Thymus (tissue), 11 donors: ENCODE results near the gene C18orf32. TPM values are rescaled to one million over a fixed set of nuclear protein-coding genes. Genes with fewer than 3 reads are reported as not detected.

ENCODE experiments used
- DNase-seq, 9 donors: peaks; one replicate each; pipeline ENCODE4 v3.0.0-alpha.2; 2013; ENCODE audit warnings: low spot score in 9 of 9, low read depth in 6 of 9, missing footprints in 1 of 9
- H3K27ac ChIP-seq, 2 donors: one replicate each; pipeline ENCODE4 v1.5.1; 2013; ENCODE audit warnings: control low read depth in 1 of 2, low read depth in 1 of 2, low read length in 1 of 2, mild to moderate bottlenecking in 1 of 2, moderate library complexity in 1 of 2
- H3K27me3 ChIP-seq, 2 donors: one replicate each; pipeline ENCODE4 v1.5.1; 2013; ENCODE audit warnings: low read length in 1 of 2; ENCODE audit not compliant: control insufficient read depth in 2 of 2, insufficient read depth in 1 of 2
- H3K36me3 ChIP-seq, 2 donors: one replicate each; pipeline ENCODE4 v1.5.1; 2013; ENCODE audit warnings: low read length in 1 of 2, mild to moderate bottlenecking in 1 of 2, moderate library complexity in 1 of 2; ENCODE audit not compliant: control insufficient read depth in 2 of 2, insufficient read depth in 2 of 2
- H3K4me1 ChIP-seq, 2 donors: one replicate each; pipeline ENCODE4 v1.5.1; 2013; ENCODE audit warnings: low read length in 2 of 2; ENCODE audit not compliant: control insufficient read depth in 2 of 2, insufficient read depth in 2 of 2
- H3K4me3 ChIP-seq, 2 donors: one replicate each; pipeline ENCODE4 v1.5.1; 2013; ENCODE audit warnings: low read length in 2 of 2, control low read depth in 1 of 2, mild to moderate bottlenecking in 1 of 2
- H3K9me3 ChIP-seq, 2 donors: one replicate each; pipeline ENCODE4 v1.5.1; 2013; ENCODE audit warnings: low read length in 1 of 2, mild to moderate bottlenecking in 1 of 2; ENCODE audit not compliant: control insufficient read depth in 2 of 2, insufficient read depth in 1 of 2
- WGBS: extraction: QIAGEN DNeasy Blood & Tissue Kit; methylation state at CpG from one replicate; pipeline ENCODE4 v1.1.7; 2013; 5-methylcytosine and 5-hydroxymethylcytosine counted together
- polyA plus RNA-seq: library from polyadenylated mRNA; stranded (reverse); fragments of 200-250 nt; gene quantifications from one replicate; pipeline ENCODE4 v1.2.3, GENCODE V29; 2013
- total RNA-seq: library from RNA; stranded (reverse); fragments of 120-200 nt; gene quantifications from one replicate; pipeline ENCODE4 v1.2.4, GENCODE V29; 2013
- donor health status: healthy.

Gene C18orf32
- total and polyA plus RNA-seq, 2 donors: 26.6 to 95.3 TPM

DNA sequence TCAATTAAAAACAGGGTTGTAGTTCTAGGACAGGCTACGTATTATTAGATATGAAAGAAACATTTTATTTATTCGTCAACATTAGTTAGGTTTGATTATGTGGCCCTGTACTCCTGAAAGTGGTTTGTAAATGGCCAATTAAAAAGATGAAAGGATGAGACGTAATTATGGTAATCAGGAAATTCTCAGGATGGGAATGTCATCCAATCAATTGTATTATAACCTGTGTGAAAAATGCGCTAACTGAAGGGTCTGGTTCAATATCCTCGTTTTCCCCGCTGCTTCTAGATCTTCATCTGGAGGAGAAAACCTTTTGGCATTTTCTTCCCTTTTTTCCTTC lies 5.6 kb upstream of the C18orf32 start:
- H3K27me3 ChIP-seq: no peaks in the 10 kb centered on the region
- H3K4me3 ChIP-seq: peak overlapping the region in 1 of 2 donors; percentile 93
- H3K4me1 ChIP-seq: peaks cover 6 to 11% of the 10 kb centered on the region in 2 donors
- 68% methylated on average over 6 of the region's 6 CpGs for WGBS
- no peak overlapping the region for H3K27ac ChIP-seq
- peaks cover 12 to 36% of the 10 kb centered on the region in 2 donors for H3K36me3 ChIP-seq
- no peaks in the 10 kb centered on the region for H3K9me3 ChIP-seq
- DNase-seq: no peak

DNA sequence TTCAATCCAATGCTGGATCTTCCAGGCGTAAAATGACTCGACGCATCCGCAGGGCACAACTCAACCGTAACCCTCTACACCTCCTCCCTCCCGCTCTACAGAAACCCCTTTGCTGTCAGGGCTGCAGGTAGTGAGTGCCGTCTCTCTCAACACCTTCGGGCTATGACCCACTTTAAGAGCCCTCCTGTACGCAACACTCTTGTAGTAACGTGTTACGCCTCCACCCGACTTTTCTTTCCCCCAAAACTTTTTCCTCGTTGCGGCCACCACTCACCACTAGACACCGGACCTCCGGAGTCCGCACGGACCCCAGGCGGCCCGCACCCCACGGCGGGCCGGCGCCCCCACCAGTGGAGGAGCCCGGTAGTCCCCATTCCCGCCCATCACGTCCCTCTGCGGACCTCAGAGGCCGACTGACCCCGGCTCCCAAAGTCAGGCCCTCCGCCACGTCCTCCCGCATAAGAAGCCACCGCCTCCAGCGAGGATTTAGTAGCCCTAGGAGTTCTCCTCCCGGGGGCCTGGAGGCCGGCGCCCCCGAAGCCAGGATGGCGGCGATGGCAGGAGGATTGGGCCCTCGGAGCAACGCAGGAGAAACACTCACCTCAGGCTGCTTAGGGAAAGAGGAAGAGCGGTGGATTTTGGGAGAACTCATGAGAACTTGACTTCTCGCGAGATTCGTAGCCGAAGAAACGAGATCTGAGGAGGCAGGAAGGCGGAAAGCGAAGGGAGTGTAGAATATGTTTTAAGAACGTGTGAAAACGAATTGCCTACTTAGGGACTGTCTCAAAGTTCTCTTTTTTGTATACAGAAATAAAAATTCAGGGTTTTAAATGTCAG lies 5.0 kb upstream of the C18orf32 start, which contains the start of gene RPL17:
TSS of gene RPL17 (minus strand) at position 609 of the 837 bp plus-strand sequence.
- Histone ChIP-seq H3K4me3 (peak within 1 kb of the TSS; percentile 86 to 93), H3K9me3 (no peaks in the 10 kb centered on the region), H3K27me3 (no peaks in the 10 kb centered on the region), H3K36me3 (peaks cover 12 to 40% of the 10 kb centered on the region in 2 donors), H3K27ac (peak within 1 kb of the TSS; percentile 83 to 95), H3K4me1 (peaks cover 10 to 16% of the 10 kb centered on the region in 2 donors)
- DNase-seq: peak; percentile 89 to 99 (median 97)
- under 1% methylated on average over 53 of the region's 53 CpGs for WGBS

DNA sequence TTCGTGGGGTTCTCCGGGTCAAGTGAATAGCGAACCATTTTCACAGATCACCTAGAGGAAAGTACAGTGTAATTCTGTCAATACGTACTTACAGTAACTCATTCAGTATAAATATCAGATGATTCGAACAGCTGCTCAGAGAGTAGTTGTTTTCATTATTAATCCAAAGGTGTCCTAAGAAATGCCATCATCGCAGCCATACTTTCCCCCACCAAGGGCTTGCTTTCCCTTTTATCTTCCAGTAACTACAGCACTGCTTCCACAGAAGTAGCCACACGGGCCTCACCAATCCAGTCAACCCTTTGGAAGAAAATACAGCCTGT lies 4.5 kb upstream of the C18orf32 start:
- DNase-seq: no peak

DNA sequence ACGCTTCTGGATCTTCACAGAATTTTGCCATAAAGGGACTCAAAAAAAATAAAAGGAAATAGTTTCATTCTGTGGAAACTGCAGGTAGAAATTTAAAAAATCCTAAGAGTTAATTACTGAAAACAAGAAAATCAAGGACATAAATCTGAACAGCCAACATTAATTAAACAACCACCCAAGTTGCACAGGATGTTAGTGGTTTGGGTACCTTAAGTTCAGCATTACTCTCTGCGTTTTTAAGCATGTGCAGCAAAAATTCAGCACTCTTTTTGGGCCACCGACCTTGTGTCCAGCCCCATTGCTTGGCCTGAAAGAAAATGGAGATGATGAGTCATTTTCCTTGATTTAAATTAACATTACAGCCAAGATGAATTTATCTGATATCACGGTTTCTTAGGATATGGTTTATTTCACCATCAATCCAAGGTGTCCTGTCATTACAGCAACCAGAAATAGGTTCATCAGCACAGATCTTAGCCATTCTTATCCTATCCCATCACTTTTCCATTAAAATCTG lies 3.3 kb upstream of the C18orf32 start:
- no peaks in the 10 kb centered on the region for H3K9me3 ChIP-seq
- no peak overlapping the region for H3K27ac ChIP-seq
- H3K4me3 ChIP-seq: no peak overlapping the region
- H3K27me3 ChIP-seq: no peaks in the 10 kb centered on the region
- WGBS: 76% methylated on average over 4 of the region's 4 CpGs
- H3K36me3 ChIP-seq: peaks cover 12 to 40% of the 10 kb centered on the region in 2 donors
- peaks cover 17 to 21% of the 10 kb centered on the region in 2 donors for H3K4me1 ChIP-seq
- DNase-seq: no peak

More for the DNA sequence above, 4.5 kb upstream of the C18orf32 start:
- Histone ChIP-seq H3K27me3 (no peaks in the 10 kb centered on the region), H3K36me3 (peaks cover 12 to 40% of the 10 kb centered on the region in 2 donors), H3K27ac (peak overlapping the region; percentile 83 to 95), H3K4me3 (peak overlapping the region; percentile 86 to 93), H3K4me1 (peaks cover 10 to 16% of the 10 kb centered on the region in 2 donors), H3K9me3 (no peaks in the 10 kb centered on the region)
- WGBS: 44% methylated on average over 7 of the region's 7 CpGs

DNA sequence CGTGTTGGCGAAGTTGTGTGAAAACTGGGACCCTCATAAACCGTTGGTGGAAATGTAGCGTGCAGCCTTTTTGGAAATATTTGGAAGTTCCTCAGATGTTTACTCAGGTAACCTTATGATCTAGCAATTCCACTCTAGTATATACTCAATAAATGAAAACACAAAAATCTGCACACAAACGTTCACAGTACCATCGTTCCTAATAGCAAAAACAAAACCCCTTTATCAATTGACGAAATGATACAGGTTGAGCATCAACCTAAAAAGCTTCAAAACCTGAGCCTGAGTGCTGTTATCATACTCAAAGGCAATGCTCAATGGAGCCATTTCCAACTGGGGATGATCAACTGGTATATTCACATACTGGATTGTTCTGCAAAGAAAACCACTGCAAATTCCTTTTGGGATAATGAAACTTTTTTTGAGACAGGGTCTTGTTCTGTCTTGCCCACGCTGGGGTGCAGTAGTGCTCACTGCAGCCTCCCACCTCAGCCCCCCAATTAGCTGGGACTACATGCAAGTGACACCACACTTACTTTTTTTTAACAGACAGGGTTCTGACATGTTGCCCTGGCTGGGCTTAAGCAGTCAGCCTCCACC lies 777 bp upstream of the C18orf32 start:
- no peak for DNase-seq
- peak overlapping the region; percentile 71 to 78 for H3K4me3 ChIP-seq
- H3K9me3 ChIP-seq: no peaks in the 10 kb centered on the region
- H3K27ac ChIP-seq: peak overlapping the region; percentile 86 to 97
- WGBS: 93% methylated on average over 8 of the region's 8 CpGs
- H3K36me3 ChIP-seq: peaks cover 17 to 49% of the 10 kb centered on the region in 2 donors
- no peaks in the 10 kb centered on the region for H3K27me3 ChIP-seq
- peaks cover 17 to 21% of the 10 kb centered on the region in 2 donors for H3K4me1 ChIP-seq

DNA sequence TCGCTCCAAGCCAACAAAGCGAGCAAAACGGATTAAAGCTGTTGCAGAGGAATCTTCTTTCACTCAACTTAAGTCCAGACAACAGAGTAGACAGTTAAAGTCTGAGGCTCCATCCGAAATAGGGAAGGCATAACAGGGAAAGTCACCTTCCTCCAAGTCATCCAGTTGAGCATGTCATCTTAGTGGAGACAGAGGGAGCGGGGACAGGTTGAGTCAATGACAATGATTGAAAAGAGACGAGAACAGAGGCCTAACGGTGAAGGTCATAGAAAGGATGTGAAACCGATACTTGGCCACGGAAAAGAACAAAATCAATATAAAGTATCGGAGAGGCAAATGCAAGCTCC lies 455 bp downstream of the C18orf32 start:
- peak overlapping the region; percentile 71 to 78 for H3K4me3 ChIP-seq
- no peaks in the 10 kb centered on the region for H3K27me3 ChIP-seq
- peaks cover 16 to 21% of the 10 kb centered on the region in 2 donors for H3K4me1 ChIP-seq
- peak in 2 of 9 donors; percentile 36 to 44 for DNase-seq
- 4% methylated on average over 10 of the region's 10 CpGs for WGBS
- peak overlapping the region; percentile 86 to 97 for H3K27ac ChIP-seq
- H3K9me3 ChIP-seq: no peaks in the 10 kb centered on the region
- peaks cover 19 to 54% of the 10 kb centered on the region in 2 donors for H3K36me3 ChIP-seq

DNA sequence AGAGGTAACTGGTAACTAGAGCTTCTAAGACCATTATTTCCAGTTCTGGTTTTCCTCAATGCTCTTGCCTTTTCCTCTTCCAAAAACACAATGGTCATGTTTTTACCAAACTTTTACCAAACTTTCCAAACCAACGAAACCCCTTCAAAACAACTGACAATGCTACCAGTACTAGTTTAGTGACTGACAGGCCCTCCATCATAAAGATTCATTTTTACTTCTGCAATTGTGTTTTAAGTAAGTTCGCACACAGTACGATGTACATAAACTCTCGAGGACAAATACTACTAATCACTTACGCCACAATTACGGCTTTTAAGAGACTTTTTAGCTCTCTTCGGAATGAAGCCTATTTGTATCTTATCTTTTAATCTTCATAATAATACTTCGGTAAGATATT lies 900 bp downstream of the C18orf32 start:
- peak overlapping the region in 1 of 2 donors; percentile 86 for H3K27ac ChIP-seq
- DNase-seq: no peak
- no peaks in the 10 kb centered on the region for H3K9me3 ChIP-seq
- peaks cover 22 to 55% of the 10 kb centered on the region in 2 donors for H3K36me3 ChIP-seq
- peak overlapping the region; percentile 71 to 78 for H3K4me3 ChIP-seq
- peaks cover 14 to 19% of the 10 kb centered on the region in 2 donors for H3K4me1 ChIP-seq
- no peaks in the 10 kb centered on the region for H3K27me3 ChIP-seq
- WGBS: 39% methylated on average over 8 of the region's 8 CpGs

DNA sequence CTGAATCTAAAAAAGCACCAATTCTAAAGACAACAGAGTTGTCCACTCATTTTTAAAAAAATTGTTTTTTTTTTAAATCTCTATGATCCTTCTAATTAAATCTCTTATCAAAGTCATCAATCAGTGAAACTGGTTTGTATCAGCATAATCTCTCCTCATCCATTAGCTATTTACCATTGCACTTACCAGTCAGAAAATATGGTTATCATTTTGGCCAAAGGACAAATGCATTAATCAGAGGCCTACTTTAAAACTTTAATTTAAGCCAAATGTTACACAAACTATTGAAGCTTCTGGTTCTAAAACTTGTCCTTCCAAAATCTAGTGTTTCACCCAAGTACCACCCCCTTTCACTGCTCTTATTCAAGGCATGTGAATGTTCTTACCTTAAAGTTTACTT lies 3.8 kb downstream of the C18orf32 start:
- H3K4me3 ChIP-seq: no peak overlapping the region
- no peak for DNase-seq
- H3K9me3 ChIP-seq: no peaks in the 10 kb centered on the region
- no peaks in the 10 kb centered on the region for H3K27me3 ChIP-seq
- H3K36me3 ChIP-seq: peaks cover 34 to 44% of the 10 kb centered on the region in 2 donors
- no peak overlapping the region for H3K27ac ChIP-seq
- H3K4me1 ChIP-seq: peaks cover 14% of the 10 kb centered on the region in 2 donors

DNA sequence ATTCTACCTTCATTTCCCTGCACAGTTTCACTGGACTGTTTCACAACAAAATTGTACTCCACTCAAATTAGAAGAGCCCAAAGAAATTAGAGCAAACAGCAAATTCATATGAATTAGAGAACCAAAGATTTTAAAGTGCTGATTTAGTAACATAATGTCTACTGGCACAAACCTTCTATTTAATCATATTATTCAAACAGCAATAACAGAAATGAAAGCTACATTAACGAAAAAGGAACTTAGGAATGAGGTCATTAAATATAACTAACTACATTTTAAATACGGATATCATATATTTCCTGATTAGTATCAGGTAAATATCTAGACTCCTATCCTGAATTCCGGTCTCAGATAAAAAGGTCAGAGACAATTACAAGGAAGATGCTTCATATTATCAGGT lies 5.1 kb downstream of the C18orf32 start:
- no peaks in the 10 kb centered on the region for H3K9me3 ChIP-seq
- no peak overlapping the region for H3K4me3 ChIP-seq
- peaks cover 29 to 37% of the 10 kb centered on the region in 2 donors for H3K36me3 ChIP-seq
- H3K4me1 ChIP-seq: peaks cover 5 to 7% of the 10 kb centered on the region in 2 donors
- no peak overlapping the region for H3K27ac ChIP-seq
- WGBS: 94% methylated on average over 3 of the region's 3 CpGs
- DNase-seq: no peak
- H3K27me3 ChIP-seq: no peaks in the 10 kb centered on the region
